WTC11 (cell line): Measurements from ENCODE around the gene PCDHB9. TPM values are rescaled to one million over a fixed set of nuclear protein-coding genes. Genes with fewer than 3 reads are reported as not detected.
"Not testable (repeated sequence)": the region's sequence is repeated elsewhere in the genome, so short reads cannot be mapped to it uniquely, and the experiment has no call there.

Experiments
- ATAC-seq: fragments of 200-7000 bp; cut with Tn5 transposase; 2 replicates; pipeline ENCODE4 v1.10.0; 2021; ENCODE audit warnings: mild to moderate bottlenecking, moderate library complexity
- CTCF ChIA-PET: fragments of 300-600 bp; sonication (Branson Sonifier 250); formaldehyde crosslinking; loops from one replicate; lab custom pipeline; 2021; ENCODE audit warnings: antibody characterized with exemption; lab: Charles Lee
- POLR2A ChIA-PET: fragments of 350-600 bp; sonication (Branson Sonifier 250); formaldehyde crosslinking; loops from one replicate; lab custom pipeline; 2021; ENCODE audit warnings: antibody characterized with exemption; lab: Charles Lee
- DNase-seq: peaks from one replicate; pipeline ENCODE4 v3.0.0; 2021; ENCODE audit warnings: low spot score
- H3K27ac Mint-ChIP-seq: 2 replicates; pipeline ENCODE4 v1.8.0; 2021; ENCODE audit warnings: mixed read lengths
- H3K27me3 Mint-ChIP-seq: 2 replicates; pipeline ENCODE4 v1.8.0; 2021; ENCODE audit warnings: low read depth, mild to moderate bottlenecking, moderate library complexity, mixed read lengths
- H3K36me3 Mint-ChIP-seq: 2 replicates; pipeline ENCODE4 v1.8.0; 2021; ENCODE audit warnings: mixed read lengths
- H3K4me1 Mint-ChIP-seq: 2 replicates; pipeline ENCODE4 v1.8.0; 2022; ENCODE audit warnings: mixed read lengths
- H3K4me3 Mint-ChIP-seq: 2 replicates; pipeline ENCODE4 v1.8.0; 2021; ENCODE audit warnings: mild to moderate bottlenecking, moderate library complexity, mixed read lengths
- H3K9me3 Mint-ChIP-seq: 2 replicates; pipeline ENCODE4 v1.8.0; 2021; ENCODE audit warnings: mixed read lengths
- AR ChIP-seq: fragments of 250-450 bp; sonication (Bioruptor Pico); IDR thresholded peaks from 2 replicates; pipeline ENCODE4 v1.9.0; 2021; ENCODE audit warnings: mild to moderate bottlenecking
- CTCF ChIP-seq: fragments of 200-600 bp; IDR thresholded peaks from 2 replicates; pipeline ENCODE4 v1.8.0; 2022; ENCODE audit warnings: antibody characterized with exemption
- E2F5 ChIP-seq: sonication (generic); formaldehyde crosslinking; IDR thresholded peaks from 2 replicates; pipeline ENCODE4 v1.8.1; 2022; ENCODE audit warnings: mild to moderate bottlenecking, moderate library complexity, missing genetic modification reagents
- ERG ChIP-seq: fragments of 250-450 bp; sonication (Bioruptor Pico); IDR thresholded peaks from 2 replicates; pipeline ENCODE4 v1.8.0; 2021; ENCODE audit warnings: mild to moderate bottlenecking
- ETV6 ChIP-seq: sonication (generic); formaldehyde crosslinking; IDR thresholded peaks from 2 replicates; pipeline ENCODE4 v1.8.1; 2022; ENCODE audit warnings: mild to moderate bottlenecking, missing genetic modification reagents
- FOXP1 ChIP-seq: sonication (generic); formaldehyde crosslinking; IDR thresholded peaks from 2 replicates; pipeline ENCODE4 v1.8.0; 2022; ENCODE audit warnings: missing genetic modification reagents, mild to moderate bottlenecking, moderate library complexity, borderline replicate concordance
- FOXP4 ChIP-seq: sonication (generic); formaldehyde crosslinking; IDR thresholded peaks from 2 replicates; pipeline ENCODE4 v1.8.0; 2022; ENCODE audit warnings: mild to moderate bottlenecking, missing genetic modification reagents
- GTF2I ChIP-seq: fragments of 250-450 bp; sonication (Bioruptor Pico); conservative IDR thresholded peaks from 2 replicates; pipeline ENCODE4 v1.4.0; 2021; ENCODE audit warnings: mild to moderate bottlenecking
- HMGA2 ChIP-seq: fragments of 250-450 bp; sonication (Bioruptor Pico); IDR thresholded peaks from 2 replicates; pipeline ENCODE4 v1.4.0; 2021; ENCODE audit warnings: mild to moderate bottlenecking, moderate library complexity
- JUN ChIP-seq: sonication (generic); formaldehyde crosslinking; IDR thresholded peaks from 2 replicates; pipeline ENCODE4 v1.8.0; 2023; ENCODE audit warnings: mild to moderate bottlenecking, missing genetic modification reagents
- MAX ChIP-seq: sonication (generic); formaldehyde crosslinking; IDR thresholded peaks from 2 replicates; pipeline ENCODE4 v1.8.0; 2022; ENCODE audit warnings: mild to moderate bottlenecking, missing genetic modification reagents
- NFE2L1 ChIP-seq: sonication (generic); formaldehyde crosslinking; IDR thresholded peaks from 2 replicates; pipeline ENCODE4 v1.8.1; 2023; ENCODE audit warnings: missing genetic modification reagents
- NR1H2 ChIP-seq: sonication (generic); formaldehyde crosslinking; IDR thresholded peaks from 2 replicates; pipeline ENCODE4 v1.9.0; 2021; ENCODE audit warnings: mild to moderate bottlenecking, moderate library complexity, missing genetic modification reagents
- SMAD3 ChIP-seq: sonication (generic); formaldehyde crosslinking; IDR thresholded peaks from 2 replicates; pipeline ENCODE4 v1.8.0; 2022; ENCODE audit warnings: missing genetic modification reagents, mild to moderate bottlenecking, borderline replicate concordance
- ZNF121 ChIP-seq: sonication (generic); formaldehyde crosslinking; IDR thresholded peaks from 2 replicates; pipeline ENCODE4 v1.8.0; 2023; ENCODE audit warnings: missing genetic modification reagents
- ZNF512 ChIP-seq: sonication (generic); formaldehyde crosslinking; IDR thresholded peaks from 2 replicates; pipeline ENCODE4 v1.8.1; 2022; ENCODE audit warnings: missing genetic modification reagents, borderline replicate concordance
- total RNA-seq: library from RNA; stranded (reverse); gene quantifications from 3 replicates; pipeline ENCODE4 v1.2.3, GENCODE V29; 2021

The PCDHB9 gene
- total RNA-seq, 1 experiment from 2014 or later, result 2.3 TPM

- Mint-ChIP-seq H3K4me3 (no peak overlapping the region), H3K9me3 (peaks cover 18% of the 10 kb centered on the region), H3K27me3 (peaks cover 4% of the 10 kb centered on the region; the same call in 1 of the 2 replicates), H3K36me3 (peaks cover 15% of the 10 kb centered on the region), H3K27ac (no peak overlapping the region), H3K4me1 (0 out of 2 replicates have a peak, but pooled peaks cover 4% of the 10 kb centered on the region)
- POLR2A ChIA-PET, result no interaction called here
- CTCF ChIA-PET, result interaction anchor here (1.5 to 1.8 kb wide), 6 partner anchors 10 to 310 kb away, joined by 3 to 22 read pairs (median 6); partner anchors contain the start of genes PCDHA8, PCDHB4, PCDHB5 and PCDHB9
- no peak for TF ChIP-seq GTF2I
- TF ChIP-seq FOXP1 (CRISPR knock-in tag), result no peak
- TF ChIP-seq NFE2L1, result no peak
- TF ChIP-seq ERG, result no peak
- no peak for TF ChIP-seq FOXP4 (CRISPR knock-in tag)
- no peak for TF ChIP-seq CTCF
- no peak for TF ChIP-seq AR (CRISPR knock-in tag)
- TF ChIP-seq MAX (CRISPR knock-in tag), result no peak
- no peak for TF ChIP-seq ETV6 (CRISPR knock-in tag)
- no peak for TF ChIP-seq ZNF121
- TF ChIP-seq ZNF512, result no peak
- no peak for TF ChIP-seq JUN (CRISPR knock-in tag)
- no peak for TF ChIP-seq HMGA2 (CRISPR knock-in tag)
- no peak for TF ChIP-seq E2F5 (CRISPR knock-in tag)
- TF ChIP-seq SMAD3, result no peak
- TF ChIP-seq NR1H2 (CRISPR knock-in tag), result no peak
- DNase-seq (no peak), ATAC-seq (no peak)
These were observed 36.0 kb upstream of the PCDHB9 start for GRCh38 chr5:141150993-141151325.

GRCh38 chr5:141151632-141152031 lies 35.3 kb upstream of the PCDHB9 start:
- H3K4me1 Mint-ChIP-seq, H3K27me3 Mint-ChIP-seq, H3K4me3 Mint-ChIP-seq, DNase-seq, H3K27ac Mint-ChIP-seq, POLR2A ChIA-PET, ATAC-seq: not testable (repeated sequence)
- CTCF ChIA-PET, result interaction anchor here (1.1 kb wide), 1 partner anchor 16 kb away, joined by 5 read pairs; the partner anchor contains the start of gene PCDHB5
- Mint-ChIP-seq H3K9me3 (peaks cover 19% of the 10 kb centered on the region), H3K36me3 (peaks cover 16% of the 10 kb centered on the region)

- DNase-seq, H3K27me3 Mint-ChIP-seq, H3K27ac Mint-ChIP-seq, H3K4me3 Mint-ChIP-seq, POLR2A ChIA-PET, ATAC-seq, H3K4me1 Mint-ChIP-seq: not testable (repeated sequence)
- CTCF ChIA-PET, result interaction anchor here (0.9 to 1.1 kb wide), 3 partner anchors 17 to 41 kb away, joined by 3 to 5 read pairs (median 3); partner anchors contain the start of gene PCDHB5
- Mint-ChIP-seq H3K9me3 (peaks cover 24% of the 10 kb centered on the region), H3K36me3 (peaks cover 21% of the 10 kb centered on the region)
These were observed 34.9 kb upstream of the PCDHB9 start for GRCh38 chr5:141152096-141152495.
